NCI-H1694 (cell line): Measurements from ENCODE around the gene ARHGEF39.
"Not testable (repeated sequence)": the region's sequence is repeated elsewhere in the genome, so short reads cannot be mapped to it uniquely, and the experiment has no call there.

Experiments used
- DNase-seq: peaks from one replicate; lab custom pipeline; 2025; lab: John Stamatoyannopoulos, UW

ARHGEF39 gene

DNA sequence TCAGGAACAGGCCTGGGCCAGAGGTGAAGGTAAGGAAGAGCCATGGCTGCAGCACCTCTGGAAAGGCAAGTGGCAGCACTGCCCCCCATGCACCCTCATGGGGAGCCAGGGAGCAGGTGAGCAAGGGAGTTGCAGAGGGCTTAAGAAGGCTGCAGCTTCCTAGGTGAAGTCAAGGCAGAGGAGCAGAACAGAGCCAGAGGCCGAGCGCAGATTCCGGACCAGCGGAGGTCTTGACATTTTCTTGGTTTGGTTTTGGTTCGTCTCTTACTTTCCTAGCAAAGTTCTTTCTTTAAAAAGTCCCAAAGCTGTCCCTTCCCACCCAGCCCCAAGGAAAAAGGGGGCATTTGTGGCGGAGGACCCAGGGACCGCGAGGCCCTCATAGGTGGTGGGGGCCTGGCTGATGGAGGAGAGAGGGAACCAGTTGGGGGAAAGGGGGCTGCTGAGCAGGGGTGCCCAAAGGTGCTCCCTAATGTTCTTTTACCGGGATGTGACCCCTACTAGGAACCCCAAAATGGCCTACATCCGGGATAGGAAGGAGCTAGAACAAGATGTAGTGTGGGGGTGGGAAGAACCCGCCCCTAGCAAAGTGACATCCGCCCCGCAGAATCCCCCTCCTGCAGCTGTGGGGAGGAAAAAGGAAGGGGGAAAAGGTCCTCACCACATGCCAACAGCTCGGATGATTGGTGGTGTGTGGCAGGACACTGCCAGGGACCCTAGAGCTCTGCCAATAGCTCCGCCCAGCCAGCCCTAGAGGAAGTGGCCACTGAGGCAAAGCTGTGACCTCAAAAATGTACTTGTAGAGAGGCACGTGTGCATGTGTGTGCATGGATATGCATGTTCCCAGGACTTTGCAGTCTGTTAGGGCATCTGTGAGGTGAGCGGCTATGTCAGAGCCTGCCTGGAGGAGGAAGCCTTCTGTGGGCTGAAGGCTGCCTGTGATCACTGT lies 45.9 kb downstream of the ARHGEF39 start:
- no peak for DNase-seq

DNA sequence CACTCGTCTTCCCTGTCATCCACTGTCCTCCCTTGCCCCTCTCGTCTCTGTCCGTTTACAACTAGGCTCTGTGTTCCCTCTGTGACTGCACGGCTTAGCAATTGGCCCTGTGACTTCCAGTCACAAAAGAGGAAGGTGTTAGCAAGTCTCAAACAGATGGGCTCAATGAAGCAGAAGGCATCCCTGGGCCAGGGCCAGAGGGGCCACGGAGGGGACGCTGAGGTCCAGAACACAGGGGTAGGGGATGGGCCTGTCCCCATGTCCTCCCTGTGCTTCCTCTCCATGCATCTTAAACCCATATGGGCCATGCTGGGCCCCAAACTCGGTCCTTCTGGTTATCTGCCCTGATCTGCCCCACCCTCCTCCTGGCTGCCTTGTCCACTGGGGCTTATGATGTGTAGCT lies 46.7 kb downstream of the ARHGEF39 start, which contains the start of gene CD72:
TSS of gene CD72 (minus strand) at position 89 of the 403 bp plus-strand sequence. CDS start 110 bp downstream, outside the sequence.
- peak; percentile 19 for DNase-seq

DNA sequence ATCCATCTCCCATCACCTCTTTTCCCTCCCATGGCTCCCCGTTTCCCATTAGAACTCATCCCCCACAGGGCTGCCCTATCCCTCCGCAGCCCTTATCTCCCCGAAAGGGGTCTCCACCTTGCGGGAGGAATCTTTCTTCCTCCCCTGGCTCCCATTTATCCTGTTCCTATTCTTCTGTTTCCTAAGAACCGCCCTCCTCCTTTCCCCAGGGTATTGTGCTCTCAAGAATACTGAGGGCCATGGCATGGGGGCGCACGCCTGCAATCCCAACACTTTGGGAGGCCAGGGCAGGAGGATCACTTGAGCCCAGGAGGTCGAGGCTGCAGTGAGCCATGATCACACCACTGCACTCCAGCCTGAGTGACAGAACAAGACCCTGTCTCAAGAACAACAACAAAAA lies 47.4 kb downstream of the ARHGEF39 start:
- DNase-seq: no peak

DNA sequence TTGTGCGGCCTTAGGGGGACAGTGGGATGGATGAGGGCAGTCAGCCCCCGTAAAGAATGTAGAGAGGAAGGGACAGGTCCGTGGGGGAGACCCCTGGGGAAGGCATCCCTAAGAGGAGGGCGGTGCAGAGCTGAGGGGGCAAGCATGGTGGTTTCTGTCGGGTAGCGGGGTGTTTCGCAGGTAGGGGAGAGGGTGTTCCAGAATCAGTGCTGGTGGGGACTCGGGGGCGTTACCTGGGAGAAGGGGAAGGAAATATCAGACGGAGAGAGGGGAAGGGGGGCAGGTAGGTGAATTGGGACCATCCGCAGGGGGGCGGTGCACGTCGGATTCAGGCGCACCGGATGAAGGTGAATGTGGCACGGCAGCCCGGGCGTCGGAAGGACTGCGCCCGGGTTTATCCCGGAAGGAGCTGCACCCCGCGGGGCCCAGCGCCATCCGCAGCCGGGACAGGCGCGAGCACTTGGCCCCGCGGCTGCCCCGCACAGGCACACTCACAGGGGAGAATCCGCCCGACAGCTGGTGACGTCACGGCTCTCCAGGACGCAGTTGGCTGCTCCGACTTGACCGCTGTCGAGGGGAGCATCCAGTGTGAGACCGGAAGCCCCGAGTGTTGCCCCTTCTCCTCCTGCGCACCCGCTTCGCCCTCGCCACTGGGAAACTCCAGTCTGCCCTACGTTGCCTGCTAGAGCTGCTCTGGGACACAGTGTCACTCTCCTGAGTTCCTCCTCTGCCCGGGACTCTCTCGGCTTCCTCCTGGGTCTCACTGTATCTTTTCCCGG lies 48.1 kb downstream of the ARHGEF39 start:
- no peak for DNase-seq

DNA sequence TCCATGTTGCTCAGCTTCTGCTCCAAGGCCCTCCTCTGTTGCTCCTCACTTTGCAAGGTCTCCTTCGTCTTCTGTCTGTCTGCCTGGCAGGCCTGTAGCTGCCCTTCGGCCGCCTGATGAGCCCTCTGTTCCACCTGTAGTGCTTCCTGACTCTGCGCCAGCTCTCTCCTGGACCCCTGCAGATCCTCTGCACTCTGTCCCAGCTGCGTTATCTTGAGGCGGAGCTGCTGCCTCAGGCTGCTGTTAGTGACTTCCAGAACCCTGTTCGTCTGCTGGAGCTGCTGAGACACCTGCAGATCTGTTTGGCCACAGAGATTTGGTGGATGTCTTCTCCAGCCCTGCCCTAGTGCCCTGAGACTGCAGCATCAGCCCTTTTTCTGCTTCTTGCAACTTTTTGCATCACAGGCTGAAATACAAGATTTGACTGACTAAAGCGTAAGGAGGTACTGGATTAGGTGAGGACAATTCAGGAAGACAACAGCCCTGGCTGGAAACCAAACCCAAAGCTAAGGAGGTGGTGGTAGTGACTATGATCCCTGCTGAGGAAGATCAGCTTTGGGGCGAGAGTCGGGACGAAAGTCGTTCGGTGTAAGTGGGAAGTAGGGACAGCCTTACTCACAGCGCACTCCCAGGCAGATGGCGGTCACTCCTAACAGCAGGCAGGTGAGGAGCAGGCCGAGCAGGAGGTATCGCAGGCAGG lies 48.9 kb downstream of the ARHGEF39 start:
- no peak for DNase-seq

DNA sequence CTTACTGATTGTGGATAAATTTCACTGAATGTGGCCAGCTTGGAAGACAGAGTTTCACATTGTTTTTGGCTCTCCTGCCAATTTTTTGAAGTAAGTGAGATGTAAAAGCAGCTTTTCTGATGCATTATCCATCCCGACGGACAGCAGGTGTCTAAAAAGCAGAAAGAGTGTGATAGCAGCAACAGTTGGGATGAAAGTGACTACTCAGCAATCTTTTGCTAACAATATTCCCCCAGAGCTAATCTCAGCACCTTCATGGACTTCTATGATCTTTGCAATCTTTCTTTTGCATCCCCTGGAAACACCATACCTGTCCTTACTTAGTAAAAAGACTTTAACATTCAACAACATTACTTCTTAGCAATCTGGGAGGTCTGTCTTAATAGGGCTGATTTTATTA lies 52.2 kb downstream of the ARHGEF39 start:
- DNase-seq: no peak

DNA sequence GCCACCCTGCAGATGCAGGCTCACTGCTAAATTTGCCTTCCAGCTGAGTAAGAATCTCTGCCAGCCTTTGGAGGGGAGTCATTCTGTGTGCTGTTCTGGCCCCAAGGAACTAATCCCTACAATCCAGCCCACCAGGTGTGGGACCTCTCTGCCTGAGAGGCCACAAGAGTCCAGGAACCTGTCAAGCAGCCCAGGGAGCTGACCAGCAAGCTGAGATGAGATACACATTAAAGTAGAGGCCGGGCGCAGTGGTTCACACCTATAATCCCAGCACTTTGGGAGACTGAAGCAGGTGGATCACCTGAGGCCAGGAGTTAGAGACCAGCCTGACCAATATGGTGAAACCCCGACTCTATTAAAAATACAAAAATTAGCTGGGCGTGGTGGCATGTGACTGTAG lies 52.9 kb downstream of the ARHGEF39 start:
- DNase-seq: not testable (repeated sequence)

DNA sequence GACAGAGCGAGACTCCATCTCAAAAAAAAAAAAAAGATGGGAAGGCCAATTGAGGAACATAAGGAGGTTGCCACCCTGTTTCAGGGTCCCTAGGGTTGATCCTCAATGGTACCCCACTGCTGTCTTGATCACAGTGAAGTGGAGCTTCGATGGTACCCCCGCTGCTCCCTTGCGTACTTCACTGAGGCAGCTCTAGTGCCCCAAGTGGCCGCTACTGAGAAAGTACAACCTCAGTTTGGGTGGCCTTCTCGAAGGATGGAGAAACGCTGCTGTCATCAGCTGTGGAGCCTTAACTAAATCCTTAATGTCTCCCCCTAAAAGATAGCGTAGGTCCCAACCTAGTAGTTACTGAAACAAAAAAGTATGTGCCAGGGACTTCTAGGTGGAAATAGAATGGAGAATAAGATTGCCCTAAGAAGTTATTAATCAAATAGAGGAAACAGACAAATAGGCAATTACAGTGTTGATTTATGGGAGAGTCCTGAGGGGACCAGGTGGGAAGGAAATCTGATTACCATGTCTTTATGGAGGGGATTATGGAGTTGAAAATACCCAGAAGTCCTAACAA lies 53.7 kb downstream of the ARHGEF39 start:
- DNase-seq: peak; percentile 26

DNA sequence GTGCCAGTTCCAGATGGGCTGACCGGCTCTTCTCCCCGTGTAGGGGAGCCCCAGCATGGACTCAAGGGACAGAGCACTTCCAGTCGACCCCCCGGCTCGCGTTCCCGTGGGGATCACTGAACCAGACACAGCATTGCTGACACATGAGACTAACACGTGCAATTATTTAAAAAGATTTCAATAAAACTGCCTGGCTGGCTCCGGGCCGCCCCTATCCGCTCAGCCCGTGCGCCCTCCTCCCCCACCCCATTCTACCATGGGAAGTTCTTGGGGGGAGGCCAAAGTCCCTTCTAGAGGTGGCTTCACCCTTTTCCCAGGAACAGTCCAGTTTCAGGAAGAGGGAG lies 55.2 kb downstream of the ARHGEF39 start:
- DNase-seq: no peak
